ENCODE measurements around the gene VTI1A. TPM values are rescaled to one million over a fixed set of nuclear protein-coding genes. Genes with fewer than 3 reads are reported as not detected.
"Not testable (repeated sequence)": the region's sequence is repeated elsewhere in the genome, so short reads cannot be mapped to it uniquely, and the experiment has no call there.

The VTI1A gene
- total RNA-seq, 2 donors from 2014 or later, result 34.1 to 38.6 TPM

- no peak for DNase-seq
- intact Hi-C loops (cut with DNase I), result no loop called here
- no peak for TF ChIP-seq CTCF (IDR thresholded peaks at IDR 0.05)
- Histone ChIP-seq H3K9me3 (no peaks in the 10 kb centered on the region), H3K36me3 (no peaks in the 10 kb centered on the region), H3K4me3 (no peak overlapping the region), H3K9ac (ENCODE audit: low read depth in 2 of 2, low read length in 2 of 2) (no peak overlapping the region), H3K27me3 (no peaks in the 10 kb centered on the region), H3K4me1 (no peaks in the 10 kb centered on the region), H3K27ac (no peak overlapping the region)
Measured at GRCh38 chr10:112859793-112860192, 412.8 kb downstream of the VTI1A start.

DNA sequence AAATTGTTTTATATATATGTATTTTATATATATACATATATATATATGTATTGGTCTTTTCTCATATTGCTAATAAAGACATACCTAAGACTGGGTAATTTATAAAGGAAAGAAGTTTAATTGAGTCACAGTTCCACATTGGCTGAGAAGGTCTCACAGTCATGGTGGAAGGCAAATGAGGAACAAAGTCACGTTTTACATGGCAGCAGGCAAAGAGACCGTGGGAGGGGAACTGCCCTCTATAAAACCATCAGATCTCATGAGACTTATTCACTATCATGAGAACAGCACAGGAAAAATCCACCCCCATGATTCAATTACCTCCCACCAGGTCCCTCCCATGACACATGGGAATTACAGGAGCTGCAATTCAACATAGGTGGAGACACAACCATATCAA lies 416.4 kb downstream of the VTI1A start:
- H3K36me3 ChIP-seq; intact Hi-C loops (cut with DNase I); H3K4me3 ChIP-seq; H3K4me1 ChIP-seq; H3K27me3 ChIP-seq; H3K9me3 ChIP-seq; DNase-seq; H3K9ac ChIP-seq (ENCODE audit: low read depth in 2 of 2, low read length in 2 of 2); H3K27ac ChIP-seq: not testable (repeated sequence)

Small RNA genes lying within 50 kb of the gene (microRNA-seq; reads per million reads assigned to microRNA genes)
- not detected for gene MIR4295

Other genes with a start within 250 kb of the VTI1A start
- gene TECTB, start 163.8 kb upstream of the VTI1A start, total RNA-seq, result not detected
- gene ACSL5, start 73.1 kb upstream of the VTI1A start, total RNA-seq, result 100 to 1,000 TPM; 208 to 218 TPM
- gene ZDHHC6, start 301 bp upstream of the VTI1A start, total RNA-seq, result 10 to 100 TPM; 37.9 to 50.7 TPM